Naive thymus-derived CD8-positive, alpha-beta T cell (primary cell): ENCODE results near the gene ODAD3. TPM values are rescaled to one million over a fixed set of nuclear protein-coding genes. Genes with fewer than 3 reads are reported as not detected.
A peak's percentile ranks its signal among the peaks of the same experiment; 100 is the strongest.

Experiments
- ATAC-seq, 2 donors: fragments of 150-1000 bp; cut with Tn5 transposase in 1 of 2; sonication (Bioruptor Pico), chemical (Tn5 transposase) in 1 of 2; 1 replicate in 1 of 2; 2 replicates in 1 of 2; pipeline ENCODE4 v1.10.0; 2021; ENCODE audit warnings: mild to moderate bottlenecking in 2 of 2, moderate library complexity in 2 of 2
- POLR2A ChIA-PET: fragments of 350-600 bp; sonication (Branson Sonifier 250); formaldehyde crosslinking; loops from one replicate; lab custom pipeline; 2021; ENCODE audit warnings: antibody characterized with exemption; lab: Charles Lee
- DNase-seq, 10 donors: peaks; one replicate each; pipeline versions ENCODE4 v3.0.0 to v3.0.0-alpha.2; 2020 to 2022
- H3K27ac Mint-ChIP-seq, 10 donors: one replicate each; pipeline ENCODE4 v1.8.0; 2020 to 2022; ENCODE audit warnings: mild to moderate bottlenecking in 10 of 10, mixed read lengths in 10 of 10, moderate library complexity in 4 of 10, inconsistent platforms in 1 of 10
- H3K27me3 Mint-ChIP-seq, 5 donors: one replicate each; pipeline ENCODE4 v1.8.0; 2021 to 2022; ENCODE audit warnings: mixed read lengths in 5 of 5
- H3K36me3 Mint-ChIP-seq, 3 donors: one replicate each; pipeline ENCODE4 v1.8.0; 2020 to 2022; ENCODE audit warnings: mixed read lengths in 3 of 3, mild to moderate bottlenecking in 2 of 3, inconsistent platforms in 1 of 3
- H3K4me1 Mint-ChIP-seq, 4 donors: one replicate each; pipeline ENCODE4 v1.8.0; 2021 to 2022; ENCODE audit warnings: mixed read lengths in 4 of 4
- H3K4me3 Mint-ChIP-seq, 10 donors: one replicate each; pipeline ENCODE4 v1.8.0; 2020 to 2022; ENCODE audit warnings: mild to moderate bottlenecking in 10 of 10, mixed read lengths in 10 of 10, moderate library complexity in 6 of 10, inconsistent platforms in 1 of 10
- H3K9me3 Mint-ChIP-seq, 9 donors: one replicate each; pipeline ENCODE4 v1.8.0; 2020 to 2022; ENCODE audit warnings: mixed read lengths in 9 of 9, mild to moderate bottlenecking in 3 of 9, inconsistent platforms in 1 of 9, moderate library complexity in 1 of 9
- polyA plus RNA-seq, 3 donors: library from polyadenylated mRNA; unstranded; fragments of 300-500 nt; fragmentation: Illumina TruSeq; gene quantifications; one replicate each; pipeline ENCODE4 v1.2.3, GENCODE V29; 2021
- total RNA-seq, 8 experiments: library from RNA in 2 of 8; stranded (reverse) in 2 of 8; gene quantifications; one replicate each; pipeline ENCODE4 v1.2.3 and lab custom pipeline; 2021 to 2026

Gene ODAD3
- total and polyA plus RNA-seq, 5 experiments from 2014 or later = not detected

DNA sequence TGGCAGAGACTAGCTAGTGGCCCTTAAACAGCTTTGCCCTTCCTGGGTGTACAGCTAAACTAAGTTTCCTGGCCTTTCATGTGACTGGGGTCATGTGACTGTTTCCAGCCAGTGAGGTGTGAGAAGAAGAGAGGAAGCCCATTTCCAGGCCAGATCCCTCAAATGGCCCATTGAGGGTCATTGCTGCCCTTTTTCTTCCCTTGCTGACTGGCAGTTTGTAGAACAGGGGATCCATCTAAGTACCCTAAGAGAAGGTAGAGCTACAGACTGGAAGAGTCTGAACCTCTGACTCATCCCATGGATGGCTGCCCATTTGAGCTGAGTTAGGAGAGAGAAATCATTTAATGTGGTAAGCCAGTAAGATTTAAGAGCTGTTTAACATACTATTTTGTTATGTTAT lies 57.7 kb downstream of the ODAD3 start:
- Mint-ChIP-seq H3K36me3 (peaks cover 3 to 4% (median 4%) of the 10 kb centered on the region in 3 donors), H3K4me1 (peaks cover 27 to 49% (median 46%) of the 10 kb centered on the region in 4 donors), H3K9me3 (no peaks in the 10 kb centered on the region), H3K4me3 (peak overlapping the region in 8 of 10 donors; percentile 35 to 68 (median 50)), H3K27me3 (peaks cover 2 to 12% (median 4%) of the 10 kb centered on the region in 5 donors), H3K27ac (peak overlapping the region in 8 of 10 donors; percentile 21 to 87 (median 66))
- DNase-seq (no peak), ATAC-seq (no peak)
- POLR2A ChIA-PET = interaction anchor here (1.1 to 3.6 kb wide), 3 partner anchors 10 to 43 kb away, joined by 4 to 40 read pairs (median 5); partner anchors contain the start of genes CCDC159 and TMEM205

GRCh38 chr19:11375143-11375948 lies 59.6 kb downstream of the ODAD3 start:
- peak; percentile 52 to 62 for ATAC-seq
- Mint-ChIP-seq H3K4me3 (no peak overlapping the region), H3K4me1 (peaks cover 25 to 36% (median 29%) of the 10 kb centered on the region in 4 donors), H3K9me3 (no peaks in the 10 kb centered on the region), H3K36me3 (peaks cover 4 to 12% (median 10%) of the 10 kb centered on the region in 3 donors), H3K27ac (no peak overlapping the region), H3K27me3 (no peaks in the 10 kb centered on the region)
- peak; percentile 58 to 91 (median 76) for DNase-seq
- POLR2A ChIA-PET = interaction anchor here (0.5 to 3.6 kb wide), 29 partner anchors 8 to 1780 kb away, joined by 3 to 40 read pairs (median 4); partner anchors contain the start of genes CCDC159, ECSIT, ELOF1 and EPOR

DNA sequence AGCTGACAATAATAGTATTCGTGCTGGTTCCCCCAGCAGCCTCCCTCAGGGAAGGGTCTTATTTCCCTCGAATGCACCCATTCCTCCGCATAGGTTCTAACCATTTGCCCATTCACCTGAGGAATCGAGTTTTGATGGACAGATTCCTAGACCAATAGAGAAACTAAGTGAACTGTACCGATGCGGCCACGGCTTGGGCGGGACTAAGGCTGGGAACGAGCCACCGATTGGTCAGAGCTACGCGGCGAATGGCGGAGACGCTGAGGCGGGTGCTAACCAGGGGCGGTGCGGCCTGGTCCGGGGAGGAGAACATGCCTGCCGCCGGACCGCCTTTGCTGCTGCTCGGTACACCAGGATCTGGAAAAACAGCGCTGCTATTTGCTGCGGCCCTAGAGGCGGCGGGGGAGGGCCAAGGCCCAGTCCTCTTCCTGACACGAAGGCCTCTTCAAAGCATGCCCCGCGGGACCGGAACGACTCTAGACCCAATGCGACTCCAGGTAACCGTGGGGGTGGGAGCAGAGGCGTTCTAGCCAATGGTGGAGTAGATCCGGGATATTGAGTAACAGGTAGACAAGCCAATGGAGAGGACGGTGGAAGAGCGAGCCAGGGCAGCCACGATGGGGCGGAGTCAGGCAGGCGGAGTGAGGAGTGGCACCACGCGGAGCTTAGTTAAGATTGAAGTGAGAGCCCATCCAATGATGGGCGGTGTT lies 60.3 kb downstream of the ODAD3 start, which contains the start of gene SWSAP1:
Gene SWSAP1, plus strand, starts transcription at position 234 of the 710 bp plus-strand sequence. Its CDS starts 15 bp downstream, at position 249.
- POLR2A ChIA-PET = interaction anchor here (0.5 to 3.6 kb wide), 31 partner anchors 9 to 815 kb away, joined by 3 to 40 read pairs (median 4); partner anchors contain the start of genes CCDC159, ECSIT, ELOF1 and EPOR
- Mint-ChIP-seq H3K27ac (no peak within 1 kb of the TSS), H3K27me3 (no peaks in the 10 kb centered on the region), H3K36me3 (peaks cover 4 to 14% (median 13%) of the 10 kb centered on the region in 3 donors), H3K4me3 (peak within 1 kb of the TSS in 5 of 10 donors; percentile 41 to 71 (median 55)), H3K4me1 (peaks cover 20 to 30% (median 23%) of the 10 kb centered on the region in 4 donors), H3K9me3 (no peaks in the 10 kb centered on the region)
- DNase-seq = peak; percentile 91 to 99 (median 97)
- ATAC-seq = peak; percentile 89 to 90

DNA sequence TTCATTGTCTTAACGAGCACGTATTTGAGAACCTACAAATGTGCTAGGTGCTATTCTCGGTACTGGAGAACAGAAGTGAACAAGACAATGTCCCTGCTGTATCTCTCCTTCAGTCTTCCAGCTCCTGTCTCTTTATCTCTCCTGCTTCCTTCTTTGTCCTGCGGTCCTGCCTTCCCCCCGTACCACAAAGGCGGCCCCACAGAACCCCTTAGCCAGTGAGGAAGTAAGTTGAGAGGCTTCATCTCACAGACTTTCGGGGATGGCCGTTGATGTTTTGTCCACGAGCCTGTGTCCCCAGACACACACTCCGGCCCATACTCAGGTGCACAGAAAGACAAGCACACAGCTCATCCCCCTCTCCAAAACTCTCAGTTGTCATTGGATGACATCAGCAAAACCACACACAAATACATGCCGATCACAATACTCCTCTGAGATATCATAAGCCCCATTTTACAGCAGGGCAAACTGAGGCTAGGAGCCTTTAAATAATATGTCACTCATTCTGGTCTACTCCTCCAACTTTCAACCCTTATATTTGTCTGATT lies 61.0 kb downstream of the ODAD3 start:
- Mint-ChIP-seq H3K27me3 (no peaks in the 10 kb centered on the region), H3K4me3 (no peak overlapping the region), H3K27ac (no peak overlapping the region), H3K9me3 (no peaks in the 10 kb centered on the region), H3K36me3 (peaks cover 4 to 21% (median 17%) of the 10 kb centered on the region in 3 donors), H3K4me1 (peaks cover 20 to 30% (median 23%) of the 10 kb centered on the region in 4 donors)
- DNase-seq = no peak
- POLR2A ChIA-PET = interaction anchor here (0.8 to 3.6 kb wide), 17 partner anchors 9 to 288 kb away, joined by 3 to 40 read pairs (median 7); partner anchors contain the start of genes CCDC159, ECSIT, ELOF1 and EPOR
- no peak for ATAC-seq

GRCh38 chr19:11373166-11373884 lies 61.6 kb downstream of the ODAD3 start:
- ATAC-seq (no peak), DNase-seq (no peak)
- Mint-ChIP-seq H3K9me3 (no peaks in the 10 kb centered on the region), H3K27me3 (no peaks in the 10 kb centered on the region), H3K4me1 (peaks cover 20 to 25% (median 22%) of the 10 kb centered on the region in 4 donors), H3K4me3 (peak overlapping the region in 7 of 10 donors; percentile 30 to 71 (median 55)), H3K36me3 (peaks cover 4 to 27% (median 17%) of the 10 kb centered on the region in 3 donors), H3K27ac (peak overlapping the region in 4 of 10 donors; percentile 0 to 39 (median 18))
- POLR2A ChIA-PET = interaction anchor here (1.5 to 3.6 kb wide), 5 partner anchors 10 to 186 kb away, joined by 8 to 40 read pairs (median 15); partner anchors contain the start of genes CCDC159, ELOF1, EPOR and ODAD3

GRCh38 chr19:11370744-11371143 lies 64.2 kb downstream of the ODAD3 start:
- H3K27ac Mint-ChIP-seq = peak overlapping the region in 1 of 10 donors; percentile 67
- H3K4me1 Mint-ChIP-seq = peaks cover 4 to 14% (median 5%) of the 10 kb centered on the region in 4 donors
- no peak overlapping the region for H3K4me3 Mint-ChIP-seq
- H3K9me3 Mint-ChIP-seq = no peaks in the 10 kb centered on the region
- no peaks in the 10 kb centered on the region for H3K27me3 Mint-ChIP-seq
- ATAC-seq (no peak), DNase-seq (no peak)
- peaks cover 0 to 44% (median 13%) of the 10 kb centered on the region in 3 donors for H3K36me3 Mint-ChIP-seq
- POLR2A ChIA-PET = interaction anchor here (0.6 to 1.1 kb wide), 2 partner anchors 38 to 245 kb away, joined by 3 to 7 read pairs; no protein-coding TSS in a partner anchor

Other genes with a start within 250 kb of the ODAD3 start
- under 1 TPM; 0.23 to 0.36 TPM for gene KANK2, start 237.6 kb downstream of the ODAD3 start, total RNA-seq
- not detected for gene KANK2, start 237.6 kb downstream of the ODAD3 start, polyA plus RNA-seq
- not detected for gene ANGPTL8, start 195.5 kb downstream of the ODAD3 start, total RNA-seq
- gene ANGPTL8, start 195.5 kb downstream of the ODAD3 start, polyA plus RNA-seq = not detected
- under 1 TPM; 0.16 to 0.34 TPM for gene DOCK6, start 172.6 kb downstream of the ODAD3 start, total RNA-seq
- not detected for gene DOCK6, start 172.6 kb downstream of the ODAD3 start, polyA plus RNA-seq
- gene TSPAN16, start 139.0 kb downstream of the ODAD3 start, total RNA-seq = not detected
- not detected for gene TSPAN16, start 139.0 kb downstream of the ODAD3 start, polyA plus RNA-seq
- gene RAB3D, start 95.5 kb downstream of the ODAD3 start, total RNA-seq = 1 to 10 TPM; 4.5 to 4.9 TPM
- 1 to 10 TPM in 1 of 3 donors, under 1 TPM in 2; 0.80 to 1.4 (median 0.89) TPM for gene RAB3D, start 95.5 kb downstream of the ODAD3 start, polyA plus RNA-seq
- gene TMEM205, start 88.9 kb downstream of the ODAD3 start, total RNA-seq = 10 to 100 TPM; 22.9 to 25.8 TPM
- 10 to 100 TPM; 56.6 to 76.1 (median 66.8) TPM for gene TMEM205, start 88.9 kb downstream of the ODAD3 start, polyA plus RNA-seq
- 10 to 100 TPM; 59.9 to 61.6 TPM for gene CCDC159, start 88.6 kb downstream of the ODAD3 start, total RNA-seq
- 10 to 100 TPM; 13.7 to 16.8 (median 15.0) TPM for gene CCDC159, start 88.6 kb downstream of the ODAD3 start, polyA plus RNA-seq
- gene PLPPR2, start 79.7 kb downstream of the ODAD3 start, total RNA-seq = 1 to 10 TPM; 8.4 to 8.7 TPM
- gene PLPPR2, start 79.7 kb downstream of the ODAD3 start, polyA plus RNA-seq = under 1 TPM; 0.22 to 0.33 (median 0.30) TPM
- gene SWSAP1, start 60.5 kb downstream of the ODAD3 start, total RNA-seq = 1 to 10 TPM; 5.6 to 5.7 TPM
- gene SWSAP1, start 60.5 kb downstream of the ODAD3 start, polyA plus RNA-seq = 1 to 10 TPM; 4.3 to 5.8 (median 4.7) TPM
- 1 to 10 TPM; 5.1 to 6.2 TPM for gene EPOR, start 50.8 kb downstream of the ODAD3 start, total RNA-seq
- 1 to 10 TPM; 5.1 to 6.9 (median 5.9) TPM for gene EPOR, start 50.8 kb downstream of the ODAD3 start, polyA plus RNA-seq
- not detected for gene RGL3, start 15.8 kb downstream of the ODAD3 start, total RNA-seq
- gene RGL3, start 15.8 kb downstream of the ODAD3 start, polyA plus RNA-seq = not detected
- 100 to 1,000 TPM; 252 to 262 TPM for gene PRKCSH, start 514 bp upstream of the ODAD3 start, total RNA-seq
- 10 to 100 TPM; 23.5 to 58.7 (median 28.0) TPM for gene PRKCSH, start 514 bp upstream of the ODAD3 start, polyA plus RNA-seq
- not detected for gene ELAVL3, start 45.9 kb upstream of the ODAD3 start, total RNA-seq
- gene ELAVL3, start 45.9 kb upstream of the ODAD3 start, polyA plus RNA-seq = not detected
- gene ZNF653, start 70.7 kb upstream of the ODAD3 start, total RNA-seq = 10 to 100 TPM; 15.3 to 18.1 TPM
- gene ZNF653, start 70.7 kb upstream of the ODAD3 start, polyA plus RNA-seq = 1 to 10 TPM; 1.4 to 2.9 (median 1.7) TPM
- gene ECSIT, start 94.0 kb upstream of the ODAD3 start, total RNA-seq = 10 to 100 TPM; 47.1 to 50.8 TPM
- gene ECSIT, start 94.0 kb upstream of the ODAD3 start, polyA plus RNA-seq = 10 to 100 TPM; 34.3 to 40.1 (median 35.4) TPM
- not detected for gene CNN1, start 103.7 kb upstream of the ODAD3 start, total RNA-seq
- gene CNN1, start 103.7 kb upstream of the ODAD3 start, polyA plus RNA-seq = not detected
- 10 to 100 TPM; 41.0 to 42.8 TPM for gene ELOF1, start 124.1 kb upstream of the ODAD3 start, total RNA-seq
- 10 to 100 TPM; 71.4 to 91.0 (median 90.6) TPM for gene ELOF1, start 124.1 kb upstream of the ODAD3 start, polyA plus RNA-seq
- gene ACP5, start 142.5 kb upstream of the ODAD3 start, total RNA-seq = 10 to 100 TPM; 13.8 to 14.8 TPM
- gene ACP5, start 142.5 kb upstream of the ODAD3 start, polyA plus RNA-seq = 10 to 100 TPM in 2 of 3 donors, 1 to 10 TPM in 1; 8.4 to 14.2 (median 12.0) TPM
- gene ZNF627, start 162.4 kb upstream of the ODAD3 start, total RNA-seq = 10 to 100 TPM; 17.3 to 17.5 TPM
- 10 to 100 TPM in 1 of 3 donors, 1 to 10 TPM in 2; 7.7 to 11.9 (median 7.9) TPM for gene ZNF627, start 162.4 kb upstream of the ODAD3 start, polyA plus RNA-seq